ENCODE measurements around the gene ATP5F1D. TPM values are rescaled to one million over a fixed set of nuclear protein-coding genes. Genes with fewer than 3 reads are reported as not detected.

The ATP5F1D gene
- total and polyA plus RNA-seq, 2 experiments from 2014 or later = 139 to 396 TPM

GRCh38 chr19:1267477-1268225 lies 26.1 kb downstream of the ATP5F1D start:
- ATAC-seq = no peak

More at GRCh38 chr19:1267477-1268225, 26.1 kb downstream of the ATP5F1D start:
- Histone ChIP-seq H3F3A (replicated peaks; ENCODE audit: low read depth) (peaks cover 53% of the 10 kb centered on the region), H3K4me3 (peak overlapping the region; percentile 94), H4K20me1 (replicated peaks; ENCODE audit: insufficient read depth) (peaks cover 28% of the 10 kb centered on the region), H3K36me3 (ENCODE audit: insufficient read depth) (peaks cover 22% of the 10 kb centered on the region), H3K27me3 (ENCODE audit: insufficient read depth) (peaks cover 10% of the 10 kb centered on the region; the same call in 1 of the 2 replicates), H3K79me2 (replicated peaks; ENCODE audit: insufficient read depth) (peaks cover 34% of the 10 kb centered on the region), H3K4me2 (peak overlapping the region; percentile 95), H3K27ac (ENCODE audit: low read depth) (no peak overlapping the region), H3K9me2 (ENCODE audit: insufficient read depth) (no peaks in the 10 kb centered on the region), H3K4me1 (ENCODE audit: insufficient read depth) (peaks cover 44% of the 10 kb centered on the region; the same call in 1 of the 2 replicates), H2AFZ (no peak overlapping the region)
- Mint-ChIP-seq H3K27ac (no peak overlapping the region), H3K4me1 (peaks cover 60% of the 10 kb centered on the region), H3K27me3 (ENCODE audit: insufficient read depth, low read depth, poor library complexity) (peaks cover 50% of the 10 kb centered on the region), H3K9me3 (peaks cover 2% of the 10 kb centered on the region; the same call in 2 of the 3 replicates), H3K36me3 (ENCODE audit: low read depth) (peaks cover 40% of the 10 kb centered on the region), H3K4me3 (peak overlapping the region; percentile 64)
- TF ChIP-seq, protein P1, sequence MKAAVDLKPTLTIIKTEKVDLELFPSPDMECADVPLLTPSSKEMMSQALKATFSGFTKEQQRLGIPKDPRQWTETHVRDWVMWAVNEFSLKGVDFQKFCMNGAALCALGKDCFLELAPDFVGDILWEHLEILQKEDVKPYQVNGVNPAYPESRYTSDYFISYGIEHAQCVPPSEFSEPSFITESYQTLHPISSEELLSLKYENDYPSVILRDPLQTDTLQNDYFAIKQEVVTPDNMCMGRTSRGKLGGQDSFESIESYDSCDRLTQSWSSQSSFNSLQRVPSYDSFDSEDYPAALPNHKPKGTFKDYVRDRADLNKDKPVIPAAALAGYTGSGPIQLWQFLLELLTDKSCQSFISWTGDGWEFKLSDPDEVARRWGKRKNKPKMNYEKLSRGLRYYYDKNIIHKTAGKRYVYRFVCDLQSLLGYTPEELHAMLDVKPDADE (IDR thresholded peaks at IDR 0.05) = no peak
- TF ChIP-seq EZH2 (IDR thresholded peaks at IDR 0.05; ENCODE audit: low read depth, unreplicated experiment) = no peak
- TF ChIP-seq ZNF462 (CRISPR knock-in tag; IDR thresholded peaks at IDR 0.05) = no peak
- TF ChIP-seq NANOG (IDR thresholded peaks at IDR 0.05; ENCODE audit: borderline replicate concordance) = no peak
- TF ChIP-seq POLR2AphosphoS5 (IDR thresholded peaks at IDR 0.05; ENCODE audit: low read depth) = no peak
- no peak for TF ChIP-seq ZNF114 (CRISPR knock-in tag; IDR thresholded peaks at IDR 0.05)
- no peak for TF ChIP-seq JUNB (IDR thresholded peaks at IDR 0.05; ENCODE audit: unreplicated experiment)
- no peak for TF ChIP-seq ZNF331 (CRISPR knock-in tag; IDR thresholded peaks at IDR 0.05; ENCODE audit: low read depth)
- TF ChIP-seq STAT1 (IDR thresholded peaks at IDR 0.05; ENCODE audit: unreplicated experiment) = no peak
- no peak for DNase-seq (ENCODE audit: low spot score)

Data from GM23338 (cell line).